DMS153 treated with DMSO at 0.1 percent for 48 hours (cell line): ENCODE measurements around the gene ST8SIA6.
"Not testable (repeated sequence)": the region's sequence is repeated elsewhere in the genome, so short reads cannot be mapped to it uniquely, and the experiment has no call there.

Experiments used
- DNase-seq: peaks from one replicate; lab custom pipeline; 2025; ENCODE audit not compliant: unreplicated experiment; lab: John Stamatoyannopoulos, UW

ST8SIA6 gene

DNA sequence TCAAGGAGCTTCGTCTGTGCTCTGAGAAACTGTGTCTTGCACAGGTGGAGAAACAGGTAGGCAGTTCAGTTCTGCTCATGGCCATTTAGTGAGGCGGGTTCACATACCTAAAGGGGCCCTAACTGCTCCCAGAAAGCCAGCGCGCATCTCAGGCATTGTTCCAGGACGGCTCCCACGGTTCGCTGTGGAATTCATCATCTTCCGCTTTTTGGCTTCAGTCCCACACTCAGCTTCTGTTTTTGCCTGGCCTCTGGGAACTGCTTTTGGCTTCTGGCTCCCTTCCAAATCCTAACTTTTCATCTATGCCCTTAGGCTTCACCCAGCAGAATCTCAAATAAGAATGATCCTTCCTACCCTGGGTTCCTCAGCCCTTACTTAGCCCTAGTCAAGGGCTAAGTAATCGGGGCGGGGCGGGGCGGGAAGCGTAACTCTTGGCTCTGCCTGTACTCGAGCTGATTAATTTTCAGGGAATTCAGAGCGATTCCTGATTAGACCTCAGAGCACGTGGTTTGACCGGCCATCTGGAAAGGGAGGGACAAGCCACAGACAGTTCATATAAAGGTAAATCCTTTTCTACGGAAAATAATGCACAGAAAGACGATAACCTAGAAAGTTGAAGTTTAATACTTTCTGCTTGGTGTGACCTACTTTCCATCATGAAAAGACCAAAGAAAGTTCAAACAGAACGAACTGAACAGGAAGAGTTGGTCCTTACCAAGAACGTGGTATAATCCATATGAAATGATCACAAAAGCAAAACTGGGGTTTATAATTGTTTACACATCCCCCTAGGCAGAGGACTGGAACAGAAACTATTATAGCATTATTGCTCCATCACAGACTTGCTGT, 105.7 kb downstream of the ST8SIA6 start:
- no peak for DNase-seq

GRCh38 chr10:17348011-17348500, 106.3 kb downstream of the ST8SIA6 start:
- DNase-seq: no peak

GRCh38 chr10:17344206-17344605, 110.2 kb downstream of the ST8SIA6 start:
- no peak for DNase-seq

DNA sequence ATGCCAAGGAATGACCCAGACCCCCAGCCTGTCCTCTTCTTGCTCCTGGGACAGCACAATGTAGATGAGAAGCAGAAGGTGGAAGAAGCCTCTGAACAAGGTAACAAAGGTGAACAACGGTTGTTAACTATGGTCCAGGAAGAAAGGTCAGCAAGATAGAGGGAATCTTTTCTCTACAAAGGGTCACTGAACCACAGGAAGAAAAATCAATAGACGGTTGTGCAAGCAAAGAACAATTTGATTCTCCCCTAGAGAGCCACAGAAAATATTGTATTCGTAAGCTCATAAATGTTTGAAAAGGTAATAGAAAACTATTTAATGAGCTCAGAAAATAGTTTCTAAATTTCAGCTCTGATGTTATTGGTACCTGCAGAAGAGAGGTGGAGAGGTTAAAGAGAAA, 111.3 kb downstream of the ST8SIA6 start:
- no peak for DNase-seq

DNA sequence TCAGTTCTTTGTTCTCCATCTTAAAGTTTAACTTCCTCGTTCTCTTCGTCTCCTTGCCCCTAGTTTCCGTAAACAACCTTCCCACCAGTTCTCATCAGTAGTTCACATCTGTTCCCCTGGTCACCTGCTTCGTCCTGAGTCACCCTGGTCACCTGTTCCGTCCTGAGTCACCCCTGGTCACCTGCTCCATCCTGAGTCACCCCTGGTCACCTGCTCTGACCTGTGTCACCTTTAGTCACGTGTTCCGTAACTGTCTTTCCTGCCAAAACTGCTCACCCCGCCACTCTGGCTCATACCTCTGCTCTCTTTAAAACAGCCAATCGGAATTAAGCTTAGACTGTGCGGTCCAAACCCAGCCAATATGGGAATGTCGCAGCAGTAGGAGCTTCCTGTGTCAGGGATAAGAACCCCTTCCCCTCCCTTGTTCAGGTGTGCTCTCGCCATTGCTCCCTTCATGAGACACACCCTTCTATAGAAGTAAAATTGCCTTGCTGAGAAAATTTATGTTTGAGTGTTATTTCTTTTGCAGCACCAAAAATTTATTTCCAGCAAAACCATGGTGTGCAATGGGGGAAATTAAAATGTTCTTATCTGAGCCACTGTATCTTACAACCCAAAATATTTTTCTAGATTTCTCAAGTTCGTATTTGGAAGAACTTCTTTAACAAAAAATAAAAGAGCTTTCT, 114.1 kb downstream of the ST8SIA6 start:
- no peak for DNase-seq

DNA sequence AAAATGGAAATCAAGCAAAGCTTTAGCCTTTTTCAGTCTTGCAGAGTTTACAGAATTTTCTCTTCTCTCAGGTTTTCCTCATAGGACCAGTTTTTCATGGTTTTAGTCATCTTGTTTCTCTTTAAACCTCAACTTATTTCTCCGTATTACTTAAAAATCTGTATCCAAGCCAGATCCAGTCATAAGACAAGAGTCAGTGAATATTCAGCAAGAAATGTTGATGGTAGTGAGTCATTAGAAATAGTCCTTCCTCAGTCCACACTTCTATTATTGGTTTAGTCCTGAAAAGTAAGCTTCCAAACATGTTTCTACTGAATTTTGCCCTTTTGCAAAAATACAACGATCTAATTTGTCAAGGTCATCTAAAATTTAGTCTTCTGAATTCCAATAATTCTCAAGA, 119.3 kb downstream of the ST8SIA6 start:
- DNase-seq: no peak

- DNase-seq: no peak
These were observed 123.9 kb downstream of the ST8SIA6 start for GRCh38 chr10:17330501-17330900.

- no peak for DNase-seq
These were observed 128.0 kb downstream of the ST8SIA6 start for GRCh38 chr10:17326377-17326776.

DNA sequence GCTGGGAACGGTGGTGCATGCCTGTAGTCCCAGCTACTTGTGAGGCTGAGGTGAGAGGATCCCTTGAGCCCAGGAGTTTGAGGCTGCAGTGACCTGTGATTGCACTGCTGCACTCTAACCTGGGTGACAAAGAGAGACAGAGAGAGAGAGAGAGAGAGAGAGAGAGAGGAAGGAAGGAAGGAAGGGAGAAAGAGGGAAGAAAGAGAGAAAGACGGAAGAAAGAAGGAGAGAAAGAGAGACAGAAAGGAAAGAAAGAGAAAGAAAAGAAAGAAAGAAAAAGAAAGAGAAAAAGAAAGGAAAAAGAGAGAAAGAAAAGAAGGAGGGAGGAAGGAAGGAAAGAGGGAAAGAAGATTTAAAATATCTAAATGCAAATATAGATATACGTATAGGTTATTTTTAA, 132.4 kb downstream of the ST8SIA6 start:
- not testable (repeated sequence) for DNase-seq

DNA sequence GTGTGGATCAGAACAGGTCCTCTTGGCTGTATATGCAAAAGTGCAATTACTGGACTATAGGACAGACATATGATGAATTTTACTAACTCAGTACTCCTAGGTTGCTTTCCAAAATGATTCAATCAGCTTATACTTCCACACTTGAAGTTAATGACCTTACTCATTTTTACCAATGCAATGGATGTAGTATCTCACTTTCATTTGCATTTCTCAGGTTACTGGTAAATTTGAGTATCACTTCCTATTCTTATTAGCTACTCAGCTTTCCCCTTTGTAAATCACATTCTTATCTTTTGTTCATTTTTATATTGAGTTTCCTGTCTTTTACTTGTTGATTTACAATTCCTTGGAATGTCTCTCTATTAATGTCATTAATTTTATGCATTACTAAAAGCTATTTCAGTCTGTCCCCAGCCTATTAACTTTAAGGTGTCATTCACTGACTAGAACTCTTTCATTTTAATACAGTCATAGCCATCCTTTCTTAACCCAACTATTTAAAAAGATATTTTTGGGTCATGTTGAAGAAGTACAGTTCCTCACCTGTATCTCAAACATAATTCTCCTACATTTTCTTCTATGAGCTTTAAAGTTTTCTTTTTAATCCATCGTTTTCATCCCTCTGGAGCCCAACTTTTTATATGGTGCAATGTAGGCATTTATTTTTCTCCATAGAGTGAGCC, 137.8 kb downstream of the ST8SIA6 start:
- DNase-seq: no peak

GRCh38 chr10:17309435-17309834, 145.0 kb downstream of the ST8SIA6 start:
- DNase-seq: no peak

- no peak for DNase-seq
These were observed 147.3 kb downstream of the ST8SIA6 start for GRCh38 chr10:17307123-17307522.

DNA sequence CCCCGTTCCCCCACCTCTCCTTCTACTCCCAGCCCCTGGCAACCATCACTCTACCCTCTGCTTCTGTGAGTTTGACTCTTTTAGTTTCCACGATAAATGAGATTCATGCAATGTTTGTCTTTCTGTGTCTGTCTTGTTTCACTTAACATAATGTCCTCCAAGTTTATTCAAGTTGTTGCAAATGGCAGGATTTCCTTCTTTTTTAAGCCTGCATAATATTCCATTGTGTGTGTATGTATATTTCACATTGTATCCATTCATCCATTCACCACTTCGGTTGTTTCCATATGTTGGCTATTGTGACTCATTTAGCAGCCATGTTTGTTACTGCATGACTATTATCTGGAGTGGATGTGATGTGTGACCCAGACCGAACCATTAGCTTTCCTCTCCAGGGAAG, 162.0 kb downstream of the ST8SIA6 start:
- DNase-seq: no peak

- DNase-seq: peak; percentile 22
These were observed 164.2 kb downstream of the ST8SIA6 start for GRCh38 chr10:17290226-17290625.

GRCh38 chr10:17289763-17290162, 164.6 kb downstream of the ST8SIA6 start:
- DNase-seq: no peak

DNA sequence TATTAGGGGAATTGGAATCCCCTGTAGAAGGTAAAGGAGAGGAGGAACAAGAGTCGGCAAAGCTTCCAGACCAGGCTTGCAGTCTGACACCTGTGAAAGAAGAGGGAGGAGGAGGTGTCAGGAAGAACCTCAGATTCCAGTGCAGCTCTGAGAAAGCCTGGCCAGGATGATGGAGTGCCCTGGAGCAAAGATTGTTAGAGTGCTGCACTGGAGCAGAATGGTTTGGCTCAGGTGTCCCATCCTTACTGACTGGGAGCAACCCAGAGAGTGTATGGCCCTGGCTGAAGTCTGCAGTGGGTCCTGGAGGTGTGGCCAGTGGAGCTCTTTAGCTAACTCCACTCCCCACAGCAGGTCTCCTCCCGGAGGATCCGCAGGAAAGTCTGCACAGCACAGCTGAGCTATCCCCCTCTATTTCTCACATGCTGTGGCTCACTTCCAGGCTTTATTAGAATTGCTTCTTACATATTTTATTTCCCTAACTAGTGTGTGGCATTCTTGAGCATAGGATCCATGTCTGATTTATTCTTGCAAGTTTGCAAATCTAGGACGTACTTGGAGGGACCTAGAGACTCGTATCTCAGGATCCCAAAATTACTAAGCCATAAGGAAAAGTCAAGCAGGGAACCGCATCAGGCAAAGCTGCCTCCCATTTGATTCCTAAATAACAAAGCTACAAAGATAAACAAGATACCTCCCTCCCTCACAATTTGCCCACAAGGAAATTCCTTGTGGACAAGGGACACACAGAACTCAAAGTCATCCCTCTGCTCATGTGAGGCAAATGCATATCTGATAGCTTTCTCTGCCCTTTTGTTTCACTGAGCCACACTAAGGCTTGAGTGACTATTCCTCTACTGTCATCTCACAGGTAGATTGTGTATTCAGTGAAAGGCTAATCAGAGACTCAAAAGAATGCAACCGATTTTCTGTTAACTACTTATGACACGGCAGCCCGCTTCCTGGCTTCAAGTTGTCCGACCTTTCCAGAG, 167.5 kb downstream of the ST8SIA6 start:
- DNase-seq: no peak

DNA sequence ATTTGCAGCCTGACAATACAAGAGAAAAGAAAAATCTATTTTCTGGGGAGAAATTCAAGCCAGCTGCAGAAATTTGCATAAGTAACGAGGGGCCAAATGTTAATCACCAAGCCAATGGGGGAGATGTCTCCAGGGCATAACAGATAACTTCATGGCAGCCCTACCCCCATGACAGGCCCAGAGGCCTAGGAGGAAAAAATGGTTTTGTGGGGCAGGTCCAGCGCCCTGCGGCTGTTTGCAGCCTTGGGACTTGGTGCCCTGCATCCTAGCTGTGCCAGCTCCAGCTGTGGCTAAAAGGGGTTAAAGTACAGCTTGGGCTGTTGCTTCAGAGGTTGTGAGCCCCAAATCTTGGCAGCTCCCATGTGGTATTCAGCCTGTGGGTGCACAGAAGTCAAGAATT, 172.1 kb downstream of the ST8SIA6 start:
- no peak for DNase-seq

GRCh38 chr10:17278607-17279240, 175.7 kb downstream of the ST8SIA6 start:
- no peak for DNase-seq

DNA sequence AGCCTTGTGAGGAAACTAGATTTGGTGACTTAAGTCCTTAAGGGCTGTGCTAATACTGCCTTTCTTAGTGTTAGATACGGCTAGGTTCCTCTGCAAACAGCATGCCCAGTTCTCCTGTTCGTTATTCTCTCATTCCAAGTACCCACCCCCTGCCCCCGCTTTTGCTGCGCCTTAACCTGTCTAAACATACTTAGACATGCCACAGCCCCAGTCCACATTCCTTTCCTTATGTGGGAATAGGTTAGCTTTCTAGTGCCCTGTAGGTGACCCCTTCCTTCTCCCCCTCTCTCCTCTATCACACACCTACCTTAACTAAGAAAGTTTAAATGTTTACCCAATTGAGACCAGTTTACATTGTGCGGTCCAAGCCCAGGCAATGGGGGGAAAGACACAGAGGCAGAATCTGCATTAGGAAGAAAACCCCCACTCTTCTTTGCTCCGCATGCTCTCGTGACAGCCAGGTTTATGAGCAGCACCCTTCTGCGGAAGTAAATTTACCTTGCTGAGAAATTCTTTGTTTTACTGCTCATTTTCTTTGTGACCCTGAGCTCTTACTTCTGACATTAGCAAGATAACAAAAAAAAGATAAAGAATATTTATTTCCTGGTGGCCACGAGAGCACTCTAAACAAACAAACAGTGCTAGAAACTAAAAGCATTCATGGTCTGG, 177.5 kb downstream of the ST8SIA6 start:
- no peak for DNase-seq

DNA sequence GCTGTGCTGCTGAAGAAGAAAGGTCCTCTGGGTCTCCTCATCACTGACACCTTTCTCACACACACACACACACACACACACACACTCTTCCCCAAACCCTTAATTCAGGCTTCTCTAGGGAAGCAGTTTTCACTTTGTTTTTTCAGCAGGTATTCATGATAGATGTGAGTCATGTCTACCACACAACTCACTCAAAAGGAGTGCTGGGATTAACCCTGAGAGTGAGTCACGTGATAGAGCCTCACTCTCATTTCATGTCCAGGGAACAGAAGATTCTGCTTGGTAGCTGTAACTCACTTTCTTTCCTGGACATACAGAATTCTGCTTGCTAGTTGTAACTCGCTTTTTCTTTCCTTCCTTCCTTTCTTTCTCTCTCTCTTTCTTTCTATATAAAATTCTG, 181.0 kb downstream of the ST8SIA6 start:
- no peak for DNase-seq
